Measurements from ENCODE around the gene MAPK8IP1. TPM values are rescaled to one million over a fixed set of nuclear protein-coding genes. Genes with fewer than 3 reads are reported as not detected.
A peak's percentile ranks its signal among the peaks of the same experiment; 100 is the strongest.

MAPK8IP1 gene
- total and polyA plus RNA-seq, 2 donors (not counting 1 experiment from before 2014, with no cell fraction given), result 2.1 to 4.0 TPM

- peaks cover 75% of the 10 kb centered on the region for H3K4me1 Mint-ChIP-seq
- no peaks in the 10 kb centered on the region for H3K9me3 Mint-ChIP-seq (ENCODE audit: insufficient read depth)
- no peak for DNase-seq
Observed at GRCh38 chr11:45919806-45920530, 34.5 kb downstream of the MAPK8IP1 start.

More at GRCh38 chr11:45919806-45920530, 34.5 kb downstream of the MAPK8IP1 start:
- H3K79me2 ChIP-seq (ENCODE audit: control insufficient read depth, insufficient read depth, low read length), result peaks cover 60% of the 10 kb centered on the region
- Mint-ChIP-seq H3K27me3 (no peaks in the 10 kb centered on the region), H3K4me3 (peak overlapping the region; percentile 92), H3K27ac (peak overlapping the region; percentile 94)
- intact Hi-C loops (cut with micrococcal nuclease), result loop anchor here (5.0 to 10.0 kb wide), 4 partner anchors 202 to 1355 kb away; partner anchors contain the start of genes ATG13, CD82, DGKZ and HARBI1
- H2AFZ ChIP-seq (ENCODE audit: insufficient read depth, low read depth, low read length, poor library complexity, severe bottlenecking), result no peak overlapping the region
- H4K20me1 ChIP-seq (ENCODE audit: control insufficient read depth, insufficient read depth, low read length, poor library complexity, severe bottlenecking), result peaks cover 35% of the 10 kb centered on the region
- H3K27me3 ChIP-seq (replicated peaks in 1 of 4; ENCODE audit: control extremely low read depth in 1 of 4, control insufficient read depth in 3 of 4, insufficient read depth in 4 of 4, low read length in 3 of 4), result no peaks in the 10 kb centered on the region
- no peaks in the 10 kb centered on the region for H3K9me3 ChIP-seq (ENCODE audit: control extremely low read depth in 1 of 3, control insufficient read depth in 2 of 3, insufficient read depth in 1 of 3, low read length in 2 of 3)
- no peak for ATAC-seq (ENCODE audit: low read depth)
- no peak overlapping the region for H3K9ac ChIP-seq (ENCODE audit: low read length)
- CTCF ChIA-PET, result interaction anchor here (8.3 to 9.6 kb wide), 2 partner anchors 14 to 44 kb away, joined by 58 to 98 read pairs; no protein-coding TSS in a partner anchor
- WGBS (ENCODE audit: insufficient coverage), result 61% methylated on average over 6 of the region's 13 CpGs
- H3K36me3 ChIP-seq (replicated peaks in 1 of 2; ENCODE audit: control extremely low read depth in 1 of 2, control insufficient read depth in 1 of 2, extremely low read depth in 1 of 2, insufficient read depth in 2 of 2, low read length in 1 of 2), result peaks cover 0 to 19% of the 10 kb centered on the region in 2 experiments
- H3K4me2 ChIP-seq (replicated peaks; ENCODE audit: low read depth, low read length, poor library complexity, severe bottlenecking), result peak overlapping the region; percentile 98
- peak overlapping the region in 1 of 2 donors; percentile 17 for H3K27ac ChIP-seq (ENCODE audit: low read length in 2 of 2)
- peaks cover 54 to 75% of the 10 kb centered on the region in 2 donors for H3K4me1 ChIP-seq (ENCODE audit: control insufficient read depth in 2 of 2, insufficient read depth in 2 of 2, low read length in 2 of 2)
- peak overlapping the region in 2 of 5 experiments; percentile 9 to 99 for H3K4me3 ChIP-seq (ENCODE audit: control extremely low read depth in 1 of 5, extremely low read depth in 1 of 5, insufficient read depth in 1 of 5, low read depth in 2 of 5, low read length in 4 of 5)
- POLR2A ChIA-PET, result interaction anchor here (9.1 kb wide), 1 partner anchor 14 kb away, joined by 162 read pairs; no protein-coding TSS in a partner anchor
- TF ChIP-seq EZH2 (IDR thresholded peaks at IDR 0.05; ENCODE audit: borderline replicate concordance, insufficient read depth, low read depth, low read length, poor library complexity, severe bottlenecking) (no peak), CTCF (IDR thresholded peaks at IDR 0.05) (no peak)

Measured in B cell (primary cell).